ACC112 (cell line): ENCODE data around the gene DMRT3.
"Not testable (repeated sequence)": the region's sequence is repeated elsewhere in the genome, so short reads cannot be mapped to it uniquely, and the experiment has no call there.

Source experiments
- H2AFZ ChIP-seq: fragments of 200-600 bp; sonication (generic); one replicate; pipeline ENCODE4 v1.6.0; 2017; ENCODE audit warnings: antibody characterized with exemption, low read length; ENCODE audit not compliant: unreplicated experiment
- H3K27ac ChIP-seq: fragments of 200-600 bp; sonication (generic); 2 replicates; pipeline ENCODE4 v1.5.1; 2014; ENCODE audit warnings: low read depth, mild to moderate bottlenecking, antibody characterized with exemption, low read length, moderate library complexity
- H3K27me3 ChIP-seq: fragments of 200-600 bp; sonication (generic); 2 replicates; pipeline ENCODE4 v1.6.1; 2014; ENCODE audit warnings: mild to moderate bottlenecking, antibody characterized with exemption, low read length, moderate library complexity, mixed read lengths; ENCODE audit not compliant: insufficient read depth
- H3K36me3 ChIP-seq: fragments of 200-600 bp; sonication (generic); 2 replicates; pipeline ENCODE4 v1.6.1; 2016; ENCODE audit warnings: mild to moderate bottlenecking, antibody characterized with exemption, low read length, moderate library complexity, mixed read lengths; ENCODE audit not compliant: insufficient read depth
- H3K4me1 ChIP-seq: fragments of 200-600 bp; sonication (generic); one replicate; pipeline ENCODE4 v1.6.1; 2016; ENCODE audit warnings: low read length, mixed read lengths; ENCODE audit not compliant: insufficient read depth, unreplicated experiment, control insufficient read depth
- H3K4me3 ChIP-seq: fragments of 200-600 bp; sonication (generic); 2 replicates; pipeline ENCODE4 v1.5.1; 2014; ENCODE audit warnings: mild to moderate bottlenecking, low read depth, low read length
- H3K79me2 ChIP-seq: fragments of 200-600 bp; sonication (generic); one replicate; pipeline ENCODE4 v1.6.0; 2016; ENCODE audit warnings: low read length; ENCODE audit not compliant: control insufficient read depth, unreplicated experiment, insufficient read depth

DMRT3 gene

GRCh38 chr9:979983-980382 lies 3.5 kb downstream of the DMRT3 start:
- Histone ChIP-seq H3K27me3 (peaks cover 70% of the 10 kb centered on the region), H3K4me1 (no peaks in the 10 kb centered on the region), H2AFZ (no peak overlapping the region), H3K27ac (no peak overlapping the region), H3K4me3 (no peak overlapping the region), H3K79me2 (no peaks in the 10 kb centered on the region), H3K36me3 (no peaks in the 10 kb centered on the region)

GRCh38 chr9:980640-981039 lies 4.2 kb downstream of the DMRT3 start:
- Histone ChIP-seq H3K4me1 (no peaks in the 10 kb centered on the region), H3K27me3 (peaks cover 63% of the 10 kb centered on the region), H3K4me3 (no peak overlapping the region), H3K27ac (no peak overlapping the region), H2AFZ (no peak overlapping the region), H3K79me2 (no peaks in the 10 kb centered on the region), H3K36me3 (no peaks in the 10 kb centered on the region)

- H3K4me3 ChIP-seq, result no peak overlapping the region
- no peaks in the 10 kb centered on the region for H3K36me3 ChIP-seq
- no peaks in the 10 kb centered on the region for H3K79me2 ChIP-seq
- peaks cover 58% of the 10 kb centered on the region for H3K27me3 ChIP-seq
- H3K4me1 ChIP-seq, result no peaks in the 10 kb centered on the region
- H2AFZ ChIP-seq, result no peak overlapping the region
- no peak overlapping the region for H3K27ac ChIP-seq
These were observed 5.0 kb downstream of the DMRT3 start for GRCh38 chr9:981491-981898.

GRCh38 chr9:982394-983230 lies 6.2 kb downstream of the DMRT3 start:
- Histone ChIP-seq H3K36me3 (no peaks in the 10 kb centered on the region), H2AFZ (no peak overlapping the region), H3K27ac (no peak overlapping the region), H3K4me3 (no peak overlapping the region), H3K79me2 (no peaks in the 10 kb centered on the region), H3K4me1 (no peaks in the 10 kb centered on the region), H3K27me3 (peaks cover 49% of the 10 kb centered on the region)

GRCh38 chr9:994005-994404 lies 17.6 kb downstream of the DMRT3 start:
- no peak overlapping the region for H3K4me3 ChIP-seq
- H2AFZ ChIP-seq, result no peak overlapping the region
- H3K27me3 ChIP-seq, result 0 out of 2 replicates have a peak, but pooled peaks cover 3% of the 10 kb centered on the region
- no peaks in the 10 kb centered on the region for H3K79me2 ChIP-seq
- H3K27ac ChIP-seq, result no peak overlapping the region
- no peaks in the 10 kb centered on the region for H3K4me1 ChIP-seq
- no peaks in the 10 kb centered on the region for H3K36me3 ChIP-seq

GRCh38 chr9:995192-995591 lies 18.7 kb downstream of the DMRT3 start:
- H3K27ac ChIP-seq, result no peak overlapping the region
- H3K4me1 ChIP-seq, result no peaks in the 10 kb centered on the region
- no peak overlapping the region for H2AFZ ChIP-seq
- no peaks in the 10 kb centered on the region for H3K36me3 ChIP-seq
- H3K27me3 ChIP-seq, result 0 out of 2 replicates have a peak, but pooled peaks cover 3% of the 10 kb centered on the region
- H3K79me2 ChIP-seq, result no peaks in the 10 kb centered on the region
- no peak overlapping the region for H3K4me3 ChIP-seq

GRCh38 chr9:995781-996180 lies 19.3 kb downstream of the DMRT3 start:
- Histone ChIP-seq H3K27me3 (0 out of 2 replicates have a peak, but pooled peaks cover 3% of the 10 kb centered on the region), H3K4me1 (no peaks in the 10 kb centered on the region), H3K79me2 (no peaks in the 10 kb centered on the region), H3K36me3 (no peaks in the 10 kb centered on the region), H3K27ac (no peak overlapping the region), H2AFZ (no peak overlapping the region), H3K4me3 (no peak overlapping the region)

- not testable (repeated sequence) for H3K4me3 ChIP-seq, H2AFZ ChIP-seq, H3K79me2 ChIP-seq, H3K27ac ChIP-seq, H3K27me3 ChIP-seq, H3K36me3 ChIP-seq, H3K4me1 ChIP-seq
These were observed 22.1 kb downstream of the DMRT3 start for GRCh38 chr9:998299-999110.

- no peak overlapping the region for H2AFZ ChIP-seq
- H3K79me2 ChIP-seq, result no peaks in the 10 kb centered on the region
- no peaks in the 10 kb centered on the region for H3K27me3 ChIP-seq
- H3K36me3 ChIP-seq, result no peaks in the 10 kb centered on the region
- H3K4me3 ChIP-seq, result no peak overlapping the region
- no peak overlapping the region for H3K27ac ChIP-seq
- H3K4me1 ChIP-seq, result no peaks in the 10 kb centered on the region
These were observed 25.4 kb downstream of the DMRT3 start for GRCh38 chr9:1001838-1002237.

GRCh38 chr9:1002678-1003077 lies 26.2 kb downstream of the DMRT3 start:
- no peak overlapping the region for H3K27ac ChIP-seq
- H2AFZ ChIP-seq, result no peak overlapping the region
- no peaks in the 10 kb centered on the region for H3K27me3 ChIP-seq
- H3K4me3 ChIP-seq, result no peak overlapping the region
- H3K79me2 ChIP-seq, result no peaks in the 10 kb centered on the region
- no peaks in the 10 kb centered on the region for H3K36me3 ChIP-seq
- H3K4me1 ChIP-seq, result no peaks in the 10 kb centered on the region
